ENCODE data around the gene LYZL6. TPM values are rescaled to one million over a fixed set of nuclear protein-coding genes. Genes with fewer than 3 reads are reported as not detected.

The LYZL6 gene
- total RNA-seq, 4 donors from 2014 or later = not detected

DNA sequence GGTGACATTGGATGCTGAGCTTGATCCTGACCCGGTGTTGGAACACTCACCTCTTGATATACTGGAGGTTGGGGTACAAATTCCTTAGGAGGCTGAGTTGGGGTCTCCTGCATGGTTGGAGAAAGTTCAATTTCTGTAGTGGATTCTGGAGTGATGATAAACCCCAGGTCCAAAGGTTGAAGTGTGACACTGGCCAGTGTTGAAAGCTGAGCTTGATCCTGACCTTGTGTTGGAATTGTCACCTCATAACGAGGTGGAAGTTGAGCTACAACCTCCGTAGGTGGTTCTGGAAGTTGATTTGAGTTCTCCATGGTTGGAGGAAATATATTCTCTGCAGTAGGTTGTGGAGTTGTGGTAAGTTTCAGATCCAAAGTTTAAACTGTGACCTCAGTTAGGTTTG, 34.1 kb downstream of the LYZL6 start:
- intact Hi-C loops (cut with DNase I) = no loop called here
- WGBS, 2 donors = 83 to 86% methylated on average over 3 of the region's 3 CpGs
- Histone ChIP-seq H3K4me3 (replicated peaks in 1 of 3) (no peak overlapping the region), H3K36me3 (no peaks in the 10 kb centered on the region), H3K4me1 (no peaks in the 10 kb centered on the region), H3K27ac (no peak overlapping the region), H3K27me3 (no peaks in the 10 kb centered on the region), H3K9me3 (no peaks in the 10 kb centered on the region)
- DNase-seq = no peak
- no peak for TF ChIP-seq POLR2A (IDR thresholded peaks at IDR 0.05)
- TF ChIP-seq, protein P1, sequence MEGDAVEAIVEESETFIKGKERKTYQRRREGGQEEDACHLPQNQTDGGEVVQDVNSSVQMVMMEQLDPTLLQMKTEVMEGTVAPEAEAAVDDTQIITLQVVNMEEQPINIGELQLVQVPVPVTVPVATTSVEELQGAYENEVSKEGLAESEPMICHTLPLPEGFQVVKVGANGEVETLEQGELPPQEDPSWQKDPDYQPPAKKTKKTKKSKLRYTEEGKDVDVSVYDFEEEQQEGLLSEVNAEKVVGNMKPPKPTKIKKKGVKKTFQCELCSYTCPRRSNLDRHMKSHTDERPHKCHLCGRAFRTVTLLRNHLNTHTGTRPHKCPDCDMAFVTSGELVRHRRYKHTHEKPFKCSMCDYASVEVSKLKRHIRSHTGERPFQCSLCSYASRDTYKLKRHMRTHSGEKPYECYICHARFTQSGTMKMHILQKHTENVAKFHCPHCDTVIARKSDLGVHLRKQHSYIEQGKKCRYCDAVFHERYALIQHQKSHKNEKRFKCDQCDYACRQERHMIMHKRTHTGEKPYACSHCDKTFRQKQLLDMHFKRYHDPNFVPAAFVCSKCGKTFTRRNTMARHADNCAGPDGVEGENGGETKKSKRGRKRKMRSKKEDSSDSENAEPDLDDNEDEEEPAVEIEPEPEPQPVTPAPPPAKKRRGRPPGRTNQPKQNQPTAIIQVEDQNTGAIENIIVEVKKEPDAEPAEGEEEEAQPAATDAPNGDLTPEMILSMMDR (IDR thresholded peaks at IDR 0.05) = no peak

DNA sequence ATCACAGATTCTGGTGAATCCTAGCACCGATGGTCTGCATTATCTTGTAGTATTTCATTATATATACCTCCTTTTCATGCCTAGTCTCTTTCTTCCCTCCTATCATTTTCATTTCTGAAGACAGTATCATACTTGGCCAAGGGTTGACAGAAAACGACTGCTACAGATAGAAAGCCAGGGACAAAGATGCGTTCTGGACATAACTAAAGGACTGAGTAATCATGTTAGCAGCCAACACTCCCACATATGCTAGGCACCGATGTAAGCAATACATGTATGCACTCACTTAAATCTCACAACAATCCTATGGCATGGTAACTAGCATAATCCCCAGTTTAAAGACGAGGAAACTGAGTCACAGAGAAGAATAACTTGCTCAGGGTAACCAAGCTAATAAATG, 35.8 kb downstream of the LYZL6 start:
- H3K9me3 ChIP-seq = no peaks in the 10 kb centered on the region
- no peaks in the 10 kb centered on the region for H3K4me1 ChIP-seq
- no peaks in the 10 kb centered on the region for H3K36me3 ChIP-seq
- 79 to 87% methylated on average over 5 of the region's 5 CpGs for WGBS, 2 donors
- H3K27me3 ChIP-seq = no peaks in the 10 kb centered on the region
- H3K27ac ChIP-seq = no peak overlapping the region
- intact Hi-C loops (cut with DNase I) = no loop called here
- DNase-seq = no peak
- H3K4me3 ChIP-seq (replicated peaks in 1 of 3) = no peak overlapping the region
- no peak for TF ChIP-seq POLR2A (IDR thresholded peaks at IDR 0.05)
- TF ChIP-seq, protein P1 (IDR thresholded peaks at IDR 0.05) = no peak

DNA sequence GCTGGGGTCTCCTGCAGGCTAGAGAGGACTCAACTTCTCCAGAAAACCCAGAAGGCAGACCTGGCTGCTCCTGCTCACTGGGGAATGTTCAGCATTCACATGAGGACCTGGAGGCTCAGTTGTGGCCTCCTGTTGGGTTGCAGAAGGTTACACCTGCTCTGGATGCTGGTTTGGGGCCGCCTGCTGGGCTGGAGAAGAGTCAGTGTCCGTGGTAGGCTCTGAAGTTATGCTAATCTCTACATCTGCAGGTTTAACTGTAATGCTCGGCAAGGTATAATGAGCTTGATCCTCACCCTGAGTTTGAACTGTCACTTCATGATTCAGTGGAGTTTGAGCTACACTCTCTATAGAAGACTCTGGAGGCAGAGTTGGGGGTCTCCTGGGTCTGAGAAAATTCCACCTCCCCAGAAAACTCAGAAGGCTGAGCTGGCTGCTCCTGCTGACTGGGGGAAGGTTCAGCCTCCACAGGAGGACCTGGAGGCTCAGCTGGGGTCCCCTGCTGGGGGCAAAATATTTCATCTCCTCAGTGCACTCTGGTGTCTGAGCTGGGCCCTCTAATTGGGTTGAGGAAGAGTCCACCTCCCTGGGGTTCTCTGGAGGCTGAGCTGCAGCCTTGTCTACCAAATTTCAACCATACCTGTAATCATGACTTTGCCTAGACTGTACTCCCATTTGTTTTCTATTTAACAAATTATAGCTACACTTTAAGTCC, 36.4 kb downstream of the LYZL6 start:
- no peaks in the 10 kb centered on the region for H3K4me1 ChIP-seq
- 52 to 63% methylated on average over 3 of the region's 3 CpGs for WGBS, 2 donors
- no peaks in the 10 kb centered on the region for H3K27me3 ChIP-seq
- H3K4me3 ChIP-seq (replicated peaks in 1 of 3) = no peak overlapping the region
- no peaks in the 10 kb centered on the region for H3K9me3 ChIP-seq
- DNase-seq = no peak
- TF ChIP-seq POLR2A (IDR thresholded peaks at IDR 0.05) = no peak
- TF ChIP-seq, protein P1 (IDR thresholded peaks at IDR 0.05) = no peak
- no peaks in the 10 kb centered on the region for H3K36me3 ChIP-seq
- no peak overlapping the region for H3K27ac ChIP-seq
- intact Hi-C loops (cut with DNase I) = no loop called here

DNA sequence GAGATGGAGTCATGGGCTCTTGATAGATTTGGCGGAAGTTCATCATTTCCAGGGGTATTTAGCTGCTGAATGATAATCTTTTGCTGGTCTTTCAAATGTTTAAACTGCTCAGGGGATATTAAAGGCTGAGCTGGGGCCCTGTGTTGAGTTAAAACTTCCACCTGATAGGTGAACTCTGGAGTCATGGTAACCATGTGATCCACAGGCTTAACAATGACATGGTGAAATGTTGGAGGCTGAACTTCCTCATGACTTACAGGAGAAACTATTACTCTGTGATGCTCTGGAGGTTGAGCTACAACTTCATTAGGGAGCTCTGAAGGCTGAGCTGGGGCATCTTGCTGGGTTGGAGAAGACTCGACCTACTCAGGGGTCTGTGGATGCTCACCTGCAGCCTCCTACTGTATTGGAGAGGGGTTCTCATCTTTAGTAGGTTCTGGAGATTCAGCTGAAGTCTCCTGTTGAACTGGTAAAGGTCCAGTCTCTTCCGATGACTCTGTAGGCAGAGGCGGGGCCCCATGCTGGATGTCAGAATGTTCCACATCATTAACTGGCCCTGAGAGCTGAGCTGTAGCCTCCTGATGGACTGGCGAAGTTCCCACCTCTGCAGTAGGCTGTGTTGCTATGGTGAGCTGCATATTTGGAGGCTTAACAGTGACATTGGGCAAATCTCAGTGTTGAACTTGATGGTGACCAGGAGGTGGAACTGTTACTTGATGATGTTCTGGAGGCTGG, 37.2 kb downstream of the LYZL6 start:
- Histone ChIP-seq H3K27ac (no peak overlapping the region), H3K9me3 (no peaks in the 10 kb centered on the region), H3K4me3 (replicated peaks in 1 of 3) (no peak overlapping the region), H3K27me3 (no peaks in the 10 kb centered on the region), H3K4me1 (no peaks in the 10 kb centered on the region), H3K36me3 (no peaks in the 10 kb centered on the region)
- intact Hi-C loops (cut with DNase I) = no loop called here
- no peak for DNase-seq
- TF ChIP-seq, protein P1 (IDR thresholded peaks at IDR 0.05) = no peak
- no peak for TF ChIP-seq POLR2A (IDR thresholded peaks at IDR 0.05)
- 85 to 91% methylated on average over 3 to 5 of the region's 5 CpGs for WGBS, 2 donors

DNA sequence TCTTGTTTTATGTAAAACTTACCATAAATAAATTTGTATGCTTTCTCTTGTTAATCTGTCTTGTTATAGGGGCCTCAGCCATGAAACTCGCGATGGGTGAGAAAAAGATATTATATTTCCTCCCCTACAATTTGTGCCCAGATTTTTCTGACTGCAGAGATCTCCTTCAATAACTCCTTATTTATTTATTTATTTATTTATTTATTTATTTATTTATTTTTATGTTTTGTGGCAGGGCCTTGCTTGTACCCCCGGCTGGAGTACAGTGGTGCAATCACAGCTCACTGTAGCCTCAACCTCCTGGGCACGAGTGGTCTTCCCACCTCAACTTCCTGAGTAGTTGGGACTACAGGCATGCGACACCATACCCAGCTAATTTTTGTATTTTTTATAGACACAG, 40.1 kb downstream of the LYZL6 start:
- no peak for DNase-seq
- H3K9me3 ChIP-seq = no peaks in the 10 kb centered on the region
- no peaks in the 10 kb centered on the region for H3K36me3 ChIP-seq
- TF ChIP-seq POLR2A (IDR thresholded peaks at IDR 0.05) = no peak
- TF ChIP-seq, protein P1 (IDR thresholded peaks at IDR 0.05) = no peak
- 92 to 95% methylated on average over 5 of the region's 5 CpGs for WGBS, 2 donors
- H3K4me1 ChIP-seq = no peaks in the 10 kb centered on the region
- no peak overlapping the region for H3K4me3 ChIP-seq (replicated peaks in 1 of 3)
- H3K27ac ChIP-seq = no peak overlapping the region
- H3K27me3 ChIP-seq = no peaks in the 10 kb centered on the region
- intact Hi-C loops (cut with DNase I) = no loop called here

Data from thyroid gland (tissue), 4 donors.